GM13977 (cell line): ENCODE data around the gene LIPK.
"Not testable (repeated sequence)": the region's sequence is repeated elsewhere in the genome, so short reads cannot be mapped to it uniquely, and the experiment has no call there.

Source experiments
- DNase-seq: peaks from one replicate; pipeline ENCODE4 v3.0.0; 2012; ENCODE audit warnings: low spot score
- CTCF ChIP-seq: IDR thresholded peaks from 2 replicates; pipeline ENCODE4 v1.5.1; 2012; ENCODE audit warnings: mild to moderate bottlenecking, control low read depth; ENCODE audit not compliant: insufficient read depth; ENCODE audit errors: extremely low read depth, missing control alignments
- in situ Hi-C: fragments of 300-500 bp; cut with MboI; formaldehyde crosslinking; loops from one replicate; pipeline ENCODE4 v1.12.0; 2022; ENCODE audit warnings: low sequenced_read_pairs, low pct_unique_long_range_greater_than_20kb, mixed read lengths, inconsistent platforms; ENCODE audit not compliant: unreplicated experiment

The LIPK gene

GRCh38 chr10:88687853-88688467 is 18.1 kb upstream of the LIPK start:
- in situ Hi-C loops = loop anchor here (10.0 kb wide), 1 partner anchor 117 kb away; the partner anchor contains the start of gene LIPM
- peak; percentile 43 for DNase-seq
- peak; percentile 71 for TF ChIP-seq CTCF

- in situ Hi-C loops = loop anchor here (10.0 kb wide), 1 partner anchor 115 kb away; the partner anchor contains the start of gene LIPM
- TF ChIP-seq CTCF = no peak
- DNase-seq = no peak
Measured at GRCh38 chr10:88689366-88689765, 16.7 kb upstream of the LIPK start.

GRCh38 chr10:88693392-88694020 is 12.5 kb upstream of the LIPK start:
- in situ Hi-C loops = no loop called here
- no peak for DNase-seq
- no peak for TF ChIP-seq CTCF

- DNase-seq = no peak
- TF ChIP-seq CTCF = no peak
- in situ Hi-C loops = no loop called here
Measured at GRCh38 chr10:88702848-88703597, 3.0 kb upstream of the LIPK start.

GRCh38 chr10:88707429-88708155 is 1.5 kb downstream of the LIPK start:
- no peak for DNase-seq
- no peak for TF ChIP-seq CTCF
- in situ Hi-C loops = no loop called here

GRCh38 chr10:88709361-88709760 is 3.3 kb downstream of the LIPK start:
- in situ Hi-C loops, DNase-seq: not testable (repeated sequence)
